Tibial nerve (tissue), 4 donors: ENCODE data around the gene GPR101.

Experiments used
- CTCF ChIP-seq, 5 experiments: fragments of 200-600 bp in 3 of 5; fragments of 450-650 bp in 2 of 5; sonication (generic) in 3 of 5; IDR thresholded peaks; one replicate each; pipeline ENCODE4 v1.5.1; 2016 to 2019; ENCODE audit warnings: antibody characterized with exemption in 5 of 5, mild to moderate bottlenecking in 3 of 5, moderate library complexity in 2 of 5
- EP300 ChIP-seq, 2 donors: sonication (generic); formaldehyde crosslinking; IDR thresholded peaks; one replicate each; pipeline ENCODE4 v1.6.1; 2017; ENCODE audit warnings: antibody characterized with exemption in 2 of 2, mild to moderate bottlenecking in 1 of 2
- POLR2A ChIP-seq, 2 donors: fragments of 450-650 bp; IDR thresholded peaks; one replicate each; pipeline ENCODE4 v1.6.1; 2017; ENCODE audit warnings: antibody characterized with exemption in 2 of 2, mild to moderate bottlenecking in 2 of 2, moderate library complexity in 2 of 2

GRCh38 chrX:137062915-137063617 is 29.3 kb upstream of the GPR101 start:
- no peak for TF ChIP-seq CTCF (IDR thresholded peaks at IDR 0.05)
- no peak for TF ChIP-seq POLR2A (IDR thresholded peaks at IDR 0.05)
- no peak for TF ChIP-seq EP300 (IDR thresholded peaks at IDR 0.05)
